HCT116 (cell line): Measurements from ENCODE around the gene HCN3. TPM values are rescaled to one million over a fixed set of nuclear protein-coding genes. Genes with fewer than 3 reads are reported as not detected.

Experiments
- ATAC-seq: fragments of 200-7000 bp; cut with Tn5 transposase; 2 replicates; pipeline ENCODE4 v1.9.1; 2020; ENCODE audit warnings: mild to moderate bottlenecking, moderate library complexity
- BruUV-seq: library from RNA; stranded (reverse); fragments of 400-500 nt; replicated peaks from 2 replicates; lab custom pipeline; 2021; lab: Mats Ljungman, UMichigan
- CTCF ChIA-PET: fragments of 300-600 bp; sonication (Branson Sonifier 250); formaldehyde crosslinking; loops from one replicate; lab custom pipeline; 2021; ENCODE audit warnings: antibody characterized with exemption; lab: Charles Lee
- POLR2A ChIA-PET: fragments of 300-600, 350-600 bp; sonication (Branson Sonifier 250); formaldehyde crosslinking; loops from one replicate; lab custom pipeline; 2021; ENCODE audit warnings: antibody characterized with exemption; lab: Charles Lee
- RAD21 ChIA-PET, 2 experiments: fragments of 300-600 bp; sonication (Branson Sonifier 250); formaldehyde crosslinking; loops; one replicate each; lab custom pipeline; 2023; ENCODE audit warnings: low total read pairs in 2 of 2; ENCODE audit not compliant: uncharacterized antibody in 2 of 2, unreplicated experiment in 2 of 2, low non-redundant PET in 1 of 2; lab: Charles Lee
- DNase-seq: peaks from one replicate; pipeline ENCODE4 v3.0.0-alpha.2; 2010; ENCODE audit warnings: low read depth, low spot score
- H2AFZ ChIP-seq: fragments of 200-600 bp; shearing (Covaris generic), sonication (generic); 2 replicates; pipeline ENCODE4 v1.6.1; 2017; ENCODE audit warnings: low read depth, mixed run types, mixed read lengths, antibody characterized with exemption, low read length; ENCODE audit not compliant: poor library complexity, severe bottlenecking
- H3K27ac ChIP-seq: 2 replicates; pipeline ENCODE4 v1.5.1; 2012; ENCODE audit warnings: low read depth, low read length
- H3K27me3 ChIP-seq: fragments of 200-600 bp; sonication (generic); 2 replicates; pipeline ENCODE4 v1.6.1; 2016; ENCODE audit warnings: mixed run types, low read length, mixed read lengths; ENCODE audit not compliant: insufficient read depth
- H3K36me3 ChIP-seq, 2 experiments: fragments of 200-500 bp in 1 of 2; fragments of 200-600 bp in 1 of 2; sonication (Bioruptor generic) in 1 of 2; sonication (generic) in 1 of 2; 2 replicates each; pipeline versions ENCODE4 v1.5.1 to v1.6.1; 2014 to 2016; ENCODE audit warnings: low read length in 2 of 2, inconsistent platforms in 1 of 2, mixed read lengths in 1 of 2, mixed run types in 1 of 2; ENCODE audit not compliant: insufficient read depth in 2 of 2, control insufficient read depth in 1 of 2
- H3K4me1 ChIP-seq, 2 experiments: fragments of 200-600 bp in 1 of 2; sonication (generic) in 1 of 2; 2 replicates each; pipeline versions ENCODE4 v1.5.1 to v1.6.1; 2012 to 2017; ENCODE audit warnings: low read length in 2 of 2, inconsistent platforms in 1 of 2, mild to moderate bottlenecking in 1 of 2, mixed read lengths in 1 of 2, mixed run types in 1 of 2, moderate library complexity in 1 of 2; ENCODE audit not compliant: insufficient read depth in 2 of 2, control insufficient read depth in 1 of 2
- H3K4me2 ChIP-seq: fragments of 200-600 bp; sonication (generic); 2 replicates; pipeline ENCODE4 v1.6.1; 2017; ENCODE audit warnings: mixed run types, low read length, mixed read lengths
- H3K4me3 ChIP-seq, 2 experiments: fragments of 200-600 bp in 1 of 2; sonication (generic) in 1 of 2; replicated peaks in 1 of 2; 2 replicates each; pipeline ENCODE4 v1.5.1; 2011 to 2016; ENCODE audit warnings: low read length in 2 of 2, control low read depth in 1 of 2, low read depth in 1 of 2, mild to moderate bottlenecking in 1 of 2, mixed read lengths in 1 of 2, mixed run types in 1 of 2
- H3K79me2 ChIP-seq: fragments of 200-600 bp; sonication (generic); 2 replicates; pipeline ENCODE4 v1.6.1; 2017; ENCODE audit warnings: mild to moderate bottlenecking, mixed run types, low read length, moderate library complexity, mixed read lengths; ENCODE audit not compliant: insufficient read depth
- H3K9ac ChIP-seq: fragments of 200-600 bp; sonication (generic); 2 replicates; pipeline ENCODE4 v1.6.1; 2016; ENCODE audit warnings: low read length, mixed read lengths
- H3K9me2 ChIP-seq: fragments of 200-600 bp; sonication (generic), shearing (Covaris generic); 2 replicates; pipeline ENCODE4 v1.6.1; 2017; ENCODE audit warnings: mixed run types, mild to moderate bottlenecking, moderate library complexity; ENCODE audit not compliant: insufficient read depth
- H3K9me3 ChIP-seq, 2 experiments: fragments of 200-500 bp in 1 of 2; fragments of 200-600 bp in 1 of 2; sonication (Bioruptor generic) in 1 of 2; sonication (generic) in 1 of 2; 2 replicates each; pipeline ENCODE4 v1.6.1; 2014 to 2017; ENCODE audit warnings: low read length in 2 of 2, mixed read lengths in 2 of 2, inconsistent platforms in 1 of 2, low read depth in 1 of 2, mild to moderate bottlenecking in 1 of 2, mixed run types in 1 of 2, moderate library complexity in 1 of 2; ENCODE audit not compliant: control insufficient read depth in 1 of 2, insufficient read depth in 1 of 2
- H4K20me1 ChIP-seq: fragments of 200-600 bp; sonication (generic), shearing (Covaris generic); 2 replicates; pipeline ENCODE4 v1.6.1; 2017; ENCODE audit warnings: mixed run types, mild to moderate bottlenecking, moderate library complexity; ENCODE audit not compliant: insufficient read depth
- CBX3 ChIP-seq: IDR thresholded peaks from 2 replicates; pipeline ENCODE4 v1.6.1; 2012; ENCODE audit warnings: low read depth
- CEBPB ChIP-seq: IDR thresholded peaks from 2 replicates; pipeline ENCODE4 v1.6.1; 2012; ENCODE audit warnings: low read depth
- ELF1 ChIP-seq: IDR thresholded peaks from 2 replicates; pipeline ENCODE4 v1.6.1; 2012; ENCODE audit warnings: low read depth, borderline replicate concordance
- EZH2phosphoT487 ChIP-seq: fragments of 200-600 bp; IDR thresholded peaks from 2 replicates; pipeline ENCODE4 v1.6.1; 2018; ENCODE audit warnings: antibody characterized with exemption, borderline replicate concordance
- POLR2A ChIP-seq: IDR thresholded peaks from 2 replicates; pipeline ENCODE4 v1.7.0; 2011; ENCODE audit warnings: borderline replicate concordance; ENCODE audit not compliant: insufficient read depth, insufficient read length; ENCODE audit errors: extremely low read depth
- POLR2AphosphoS5 ChIP-seq: IDR thresholded peaks from 2 replicates; pipeline ENCODE4 v1.6.1; 2011; ENCODE audit warnings: mild to moderate bottlenecking, low read depth, low read length, moderate library complexity
- SIN3A ChIP-seq: IDR thresholded peaks from 2 replicates; pipeline ENCODE4 v1.6.1; 2012; ENCODE audit warnings: low read depth
- SP1 ChIP-seq: IDR thresholded peaks from 2 replicates; pipeline ENCODE4 v1.6.1; 2012; ENCODE audit warnings: low read depth
- SRF ChIP-seq: IDR thresholded peaks from 2 replicates; pipeline ENCODE4 v1.6.1; 2012; ENCODE audit warnings: low read depth
- intact Hi-C: fragments of 100-400 bp; cut with micrococcal nuclease; formaldehyde crosslinking; loops from 2 replicates; pipeline ENCODE4 v1.10.0; 2022
- total RNA-seq: library from RNA; stranded (reverse); gene quantifications from one replicate; pipeline ENCODE4 v1.2.1, GENCODE V29; 2021; ENCODE audit not compliant: unreplicated experiment
- TF ChIP-seq, protein P1 (sequence below), 3 experiments: fragments of 200-600 bp in 1 of 3; sonication (generic) in 1 of 3; IDR thresholded peaks in 2 of 3; conservative IDR thresholded peaks in 1 of 3; 2 replicates each; pipeline ENCODE4 v1.5.1; 2012 to 2017; ENCODE audit warnings: low read depth in 2 of 3, low read length in 2 of 3, antibody characterized with exemption in 1 of 3, borderline replicate concordance in 1 of 3, control low read depth in 1 of 3, mild to moderate bottlenecking in 1 of 3, mixed read lengths in 1 of 3, mixed run types in 1 of 3, moderate library complexity in 1 of 3; ENCODE audit not compliant: insufficient read depth in 1 of 3
- TF ChIP-seq, protein P2 (sequence below): IDR thresholded peaks from 2 replicates; pipeline ENCODE4 v1.6.1; 2011; ENCODE audit warnings: mild to moderate bottlenecking, low read length, moderate library complexity; ENCODE audit not compliant: insufficient replicate concordance; ENCODE audit errors: extremely low read depth
- TF ChIP-seq, protein P3 (sequence below): IDR thresholded peaks from 2 replicates; pipeline ENCODE4 v1.6.1; 2012; ENCODE audit warnings: low read depth

HCN3 gene
- total RNA-seq, 1 experiment from 2014 or later, result 8.5 TPM

DNA sequence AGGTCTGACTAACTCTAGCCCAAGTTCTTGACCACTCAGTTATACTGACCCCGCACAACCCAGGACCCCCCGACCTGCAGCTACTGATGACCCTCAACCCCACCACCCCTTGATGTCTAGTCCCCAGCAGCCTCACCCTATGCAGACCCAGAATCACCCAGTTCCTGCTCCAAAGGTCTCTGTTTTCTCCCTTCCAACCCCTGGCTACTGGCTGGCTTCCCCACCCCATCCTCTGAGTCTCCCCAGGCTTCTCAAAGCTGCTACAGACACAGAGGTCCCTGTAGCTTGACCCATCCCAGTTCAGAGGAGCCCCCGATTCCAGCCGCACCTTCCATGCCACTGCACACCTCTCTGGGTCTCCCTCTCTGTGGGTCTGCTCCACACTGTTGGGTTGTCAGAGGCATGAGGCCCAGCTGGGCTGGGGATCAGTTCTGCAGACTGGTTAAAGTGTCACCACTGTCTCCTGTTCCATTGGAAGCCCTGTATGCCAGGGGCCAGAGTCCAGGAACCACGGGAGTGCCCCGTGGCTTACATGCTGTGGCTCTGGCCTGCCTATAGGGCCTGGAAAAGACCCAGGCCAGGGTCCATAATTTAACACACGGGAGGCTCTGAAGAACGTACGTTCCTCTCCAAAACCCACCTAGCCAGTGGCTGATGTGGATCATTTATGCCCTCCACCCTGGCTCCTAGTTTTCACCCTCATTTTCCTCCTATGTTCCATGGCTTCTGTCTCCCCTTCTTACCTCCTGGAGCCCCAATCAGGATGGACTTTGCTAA is 23.5 kb downstream of the HCN3 start:
- Histone ChIP-seq H3K4me1 (peaks cover 0 to 3% of the 10 kb centered on the region in 2 experiments; a peak in 2 of 4 replicates), H3K79me2 (no peaks in the 10 kb centered on the region), H2AFZ (no peak overlapping the region), H3K27ac (no peak overlapping the region), H3K9me3 (no peaks in the 10 kb centered on the region), H3K4me3 (no peak overlapping the region), H3K36me3 (no peaks in the 10 kb centered on the region), H3K27me3 (no peaks in the 10 kb centered on the region), H4K20me1 (no peaks in the 10 kb centered on the region), H3K4me2 (no peak overlapping the region), H3K9ac (no peak overlapping the region), H3K9me2 (no peaks in the 10 kb centered on the region)
- CTCF ChIA-PET, result no interaction called here
- BruUV-seq, result no TSS peak
- TF ChIP-seq, protein P1, sequence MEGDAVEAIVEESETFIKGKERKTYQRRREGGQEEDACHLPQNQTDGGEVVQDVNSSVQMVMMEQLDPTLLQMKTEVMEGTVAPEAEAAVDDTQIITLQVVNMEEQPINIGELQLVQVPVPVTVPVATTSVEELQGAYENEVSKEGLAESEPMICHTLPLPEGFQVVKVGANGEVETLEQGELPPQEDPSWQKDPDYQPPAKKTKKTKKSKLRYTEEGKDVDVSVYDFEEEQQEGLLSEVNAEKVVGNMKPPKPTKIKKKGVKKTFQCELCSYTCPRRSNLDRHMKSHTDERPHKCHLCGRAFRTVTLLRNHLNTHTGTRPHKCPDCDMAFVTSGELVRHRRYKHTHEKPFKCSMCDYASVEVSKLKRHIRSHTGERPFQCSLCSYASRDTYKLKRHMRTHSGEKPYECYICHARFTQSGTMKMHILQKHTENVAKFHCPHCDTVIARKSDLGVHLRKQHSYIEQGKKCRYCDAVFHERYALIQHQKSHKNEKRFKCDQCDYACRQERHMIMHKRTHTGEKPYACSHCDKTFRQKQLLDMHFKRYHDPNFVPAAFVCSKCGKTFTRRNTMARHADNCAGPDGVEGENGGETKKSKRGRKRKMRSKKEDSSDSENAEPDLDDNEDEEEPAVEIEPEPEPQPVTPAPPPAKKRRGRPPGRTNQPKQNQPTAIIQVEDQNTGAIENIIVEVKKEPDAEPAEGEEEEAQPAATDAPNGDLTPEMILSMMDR (IDR thresholded peaks at IDR 0.05 in 2 of 3, conservative IDR thresholded peaks at IDR 0.05 in 1 of 3; ENCODE audit: borderline replicate concordance in 1 of 3, insufficient read depth in 1 of 3, low read depth in 2 of 3, low read length in 2 of 3), result no peak
- TF ChIP-seq CEBPB, result no peak
- TF ChIP-seq EZH2phosphoT487, result no peak
- TF ChIP-seq CBX3, result no peak
- TF ChIP-seq, protein P2, sequence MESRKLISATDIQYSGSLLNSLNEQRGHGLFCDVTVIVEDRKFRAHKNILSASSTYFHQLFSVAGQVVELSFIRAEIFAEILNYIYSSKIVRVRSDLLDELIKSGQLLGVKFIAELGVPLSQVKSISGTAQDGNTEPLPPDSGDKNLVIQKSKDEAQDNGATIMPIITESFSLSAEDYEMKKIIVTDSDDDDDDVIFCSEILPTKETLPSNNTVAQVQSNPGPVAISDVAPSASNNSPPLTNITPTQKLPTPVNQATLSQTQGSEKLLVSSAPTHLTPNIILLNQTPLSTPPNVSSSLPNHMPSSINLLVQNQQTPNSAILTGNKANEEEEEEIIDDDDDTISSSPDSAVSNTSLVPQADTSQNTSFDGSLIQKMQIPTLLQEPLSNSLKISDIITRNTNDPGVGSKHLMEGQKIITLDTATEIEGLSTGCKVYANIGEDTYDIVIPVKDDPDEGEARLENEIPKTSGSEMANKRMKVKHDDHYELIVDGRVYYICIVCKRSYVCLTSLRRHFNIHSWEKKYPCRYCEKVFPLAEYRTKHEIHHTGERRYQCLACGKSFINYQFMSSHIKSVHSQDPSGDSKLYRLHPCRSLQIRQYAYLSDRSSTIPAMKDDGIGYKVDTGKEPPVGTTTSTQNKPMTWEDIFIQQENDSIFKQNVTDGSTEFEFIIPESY, result no peak
- TF ChIP-seq, protein P3, sequence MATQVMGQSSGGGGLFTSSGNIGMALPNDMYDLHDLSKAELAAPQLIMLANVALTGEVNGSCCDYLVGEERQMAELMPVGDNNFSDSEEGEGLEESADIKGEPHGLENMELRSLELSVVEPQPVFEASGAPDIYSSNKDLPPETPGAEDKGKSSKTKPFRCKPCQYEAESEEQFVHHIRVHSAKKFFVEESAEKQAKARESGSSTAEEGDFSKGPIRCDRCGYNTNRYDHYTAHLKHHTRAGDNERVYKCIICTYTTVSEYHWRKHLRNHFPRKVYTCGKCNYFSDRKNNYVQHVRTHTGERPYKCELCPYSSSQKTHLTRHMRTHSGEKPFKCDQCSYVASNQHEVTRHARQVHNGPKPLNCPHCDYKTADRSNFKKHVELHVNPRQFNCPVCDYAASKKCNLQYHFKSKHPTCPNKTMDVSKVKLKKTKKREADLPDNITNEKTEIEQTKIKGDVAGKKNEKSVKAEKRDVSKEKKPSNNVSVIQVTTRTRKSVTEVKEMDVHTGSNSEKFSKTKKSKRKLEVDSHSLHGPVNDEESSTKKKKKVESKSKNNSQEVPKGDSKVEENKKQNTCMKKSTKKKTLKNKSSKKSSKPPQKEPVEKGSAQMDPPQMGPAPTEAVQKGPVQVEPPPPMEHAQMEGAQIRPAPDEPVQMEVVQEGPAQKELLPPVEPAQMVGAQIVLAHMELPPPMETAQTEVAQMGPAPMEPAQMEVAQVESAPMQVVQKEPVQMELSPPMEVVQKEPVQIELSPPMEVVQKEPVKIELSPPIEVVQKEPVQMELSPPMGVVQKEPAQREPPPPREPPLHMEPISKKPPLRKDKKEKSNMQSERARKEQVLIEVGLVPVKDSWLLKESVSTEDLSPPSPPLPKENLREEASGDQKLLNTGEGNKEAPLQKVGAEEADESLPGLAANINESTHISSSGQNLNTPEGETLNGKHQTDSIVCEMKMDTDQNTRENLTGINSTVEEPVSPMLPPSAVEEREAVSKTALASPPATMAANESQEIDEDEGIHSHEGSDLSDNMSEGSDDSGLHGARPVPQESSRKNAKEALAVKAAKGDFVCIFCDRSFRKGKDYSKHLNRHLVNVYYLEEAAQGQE, result no peak
- TF ChIP-seq POLR2A, result no peak
- no peak for TF ChIP-seq SP1
- TF ChIP-seq SIN3A, result no peak
- no peak for TF ChIP-seq SRF
- no peak for TF ChIP-seq ELF1
- no peak for TF ChIP-seq POLR2AphosphoS5
- POLR2A ChIA-PET, result no interaction called here
- no peak for ATAC-seq
- intact Hi-C loops, result no loop called here
- RAD21 ChIA-PET, result no interaction called here
- DNase-seq, result no peak
